ENCODE data around the gene CACNA1G. TPM values are rescaled to one million over a fixed set of nuclear protein-coding genes. Genes with fewer than 3 reads are reported as not detected.

CACNA1G gene
- total and polyA plus RNA-seq, 9 donors = 4.6 to 16.3 (median 8.3) TPM

GRCh38 chr17:50598487-50598886 lies 38.0 kb downstream of the CACNA1G start:
- 88% methylated on average over 1 of the region's 5 CpGs for WGBS (ENCODE audit: insufficient coverage)
- H3K36me3 ChIP-seq (ENCODE audit: control insufficient read depth, insufficient read depth, low read length) = peaks cover 4% of the 10 kb centered on the region
- no peak for DNase-seq

DNA sequence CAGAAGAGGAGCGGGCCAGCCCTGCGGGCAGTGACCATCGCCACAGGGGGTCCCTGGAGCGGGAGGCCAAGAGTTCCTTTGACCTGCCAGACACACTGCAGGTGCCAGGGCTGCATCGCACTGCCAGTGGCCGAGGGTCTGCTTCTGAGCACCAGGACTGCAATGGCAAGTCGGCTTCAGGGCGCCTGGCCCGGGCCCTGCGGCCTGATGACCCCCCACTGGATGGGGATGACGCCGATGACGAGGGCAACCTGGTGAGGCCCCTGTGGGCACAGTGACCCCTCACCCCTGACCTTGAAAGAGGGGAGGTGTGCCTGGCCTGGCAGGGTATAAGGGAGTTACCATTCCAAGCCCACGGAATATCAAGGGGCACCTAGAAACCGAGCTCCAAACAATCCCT lies 39.1 kb downstream of the CACNA1G start:
- 92% methylated on average over 12 of the region's 15 CpGs for WGBS (ENCODE audit: insufficient coverage)

More at GRCh38 chr17:50598487-50598886, 38.0 kb downstream of the CACNA1G start:
- H3K27me3 ChIP-seq (ENCODE audit: control insufficient read depth, insufficient read depth, low read length) = peaks cover 9% of the 10 kb centered on the region
- no peaks in the 10 kb centered on the region for H3K9me3 ChIP-seq (replicated peaks; ENCODE audit: control insufficient read depth, low read depth, low read length)
- H3K4me3 ChIP-seq (ENCODE audit: low read length) = no peak overlapping the region
- H3K4me1 ChIP-seq (ENCODE audit: control insufficient read depth, insufficient read depth, low read length) = peaks cover 32% of the 10 kb centered on the region
- no peak overlapping the region for H3K27ac ChIP-seq (ENCODE audit: low read length)

DNA sequence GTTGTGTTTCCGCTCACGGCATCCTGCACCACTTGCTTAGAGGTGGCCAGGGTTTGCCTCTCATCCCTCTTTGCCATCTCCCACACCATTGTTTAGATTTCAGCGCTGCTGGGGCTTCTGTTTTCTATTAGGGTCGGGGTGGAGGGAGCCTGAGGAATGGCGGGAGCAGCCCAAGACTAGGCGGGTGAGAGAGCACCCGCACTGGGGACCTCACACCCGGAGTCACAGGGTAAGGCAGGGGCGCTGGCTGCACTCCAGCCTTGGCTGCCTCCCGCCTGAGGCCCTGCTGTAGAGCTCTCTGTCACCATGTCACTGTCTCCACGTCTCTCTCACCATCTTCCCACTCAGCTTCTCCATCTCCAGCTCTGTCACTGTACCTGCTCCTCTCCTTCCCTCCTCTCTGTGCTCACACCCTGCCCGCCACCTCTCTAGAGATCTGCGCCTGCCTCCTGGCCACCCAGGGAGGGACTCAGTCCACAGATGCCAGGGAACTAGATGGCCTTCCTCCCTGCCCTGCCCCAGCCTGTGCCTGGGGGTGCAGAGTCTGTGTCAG lies 41.4 kb downstream of the CACNA1G start:
- no peak overlapping the region for H3K27ac ChIP-seq (ENCODE audit: low read length)
- peaks cover 4% of the 10 kb centered on the region for H3K27me3 ChIP-seq (ENCODE audit: control insufficient read depth, insufficient read depth, low read length)
- H3K4me3 ChIP-seq (ENCODE audit: low read length) = no peak overlapping the region
- H3K4me1 ChIP-seq (ENCODE audit: control insufficient read depth, insufficient read depth, low read length) = peaks cover 48% of the 10 kb centered on the region
- WGBS (ENCODE audit: insufficient coverage) = 54% methylated on average over 9 of the region's 13 CpGs
- peaks cover 4% of the 10 kb centered on the region for H3K36me3 ChIP-seq (ENCODE audit: control insufficient read depth, insufficient read depth, low read length)
- no peak for DNase-seq
- no peaks in the 10 kb centered on the region for H3K9me3 ChIP-seq (replicated peaks; ENCODE audit: control insufficient read depth, low read depth, low read length)

More for the DNA sequence above, 39.1 kb downstream of the CACNA1G start:
- no peak for DNase-seq
- H3K9me3 ChIP-seq (replicated peaks; ENCODE audit: control insufficient read depth, low read depth, low read length) = no peaks in the 10 kb centered on the region
- H3K36me3 ChIP-seq (ENCODE audit: control insufficient read depth, insufficient read depth, low read length) = peaks cover 4% of the 10 kb centered on the region
- H3K4me1 ChIP-seq (ENCODE audit: control insufficient read depth, insufficient read depth, low read length) = peaks cover 32% of the 10 kb centered on the region
- no peak overlapping the region for H3K27ac ChIP-seq (ENCODE audit: low read length)
- H3K27me3 ChIP-seq (ENCODE audit: control insufficient read depth, insufficient read depth, low read length) = peaks cover 6% of the 10 kb centered on the region
- no peak overlapping the region for H3K4me3 ChIP-seq (ENCODE audit: low read length)

GRCh38 chr17:50602836-50603235 lies 42.3 kb downstream of the CACNA1G start:
- H3K9me3 ChIP-seq (replicated peaks; ENCODE audit: control insufficient read depth, low read depth, low read length) = no peaks in the 10 kb centered on the region
- no peak overlapping the region for H3K27ac ChIP-seq (ENCODE audit: low read length)
- no peak overlapping the region for H3K4me3 ChIP-seq (ENCODE audit: low read length)
- WGBS (ENCODE audit: insufficient coverage) = 88% methylated on average over 17 of the region's 18 CpGs
- peaks cover 4% of the 10 kb centered on the region for H3K36me3 ChIP-seq (ENCODE audit: control insufficient read depth, insufficient read depth, low read length)
- peaks cover 52% of the 10 kb centered on the region for H3K4me1 ChIP-seq (ENCODE audit: control insufficient read depth, insufficient read depth, low read length)
- DNase-seq = no peak
- H3K27me3 ChIP-seq (ENCODE audit: control insufficient read depth, insufficient read depth, low read length) = peaks cover 8% of the 10 kb centered on the region

GRCh38 chr17:50603340-50603739 lies 42.8 kb downstream of the CACNA1G start:
- 58% methylated on average over 7 of the region's 9 CpGs for WGBS (ENCODE audit: insufficient coverage)
- H3K27ac ChIP-seq (ENCODE audit: low read length) = no peak overlapping the region
- peaks cover 52% of the 10 kb centered on the region for H3K4me1 ChIP-seq (ENCODE audit: control insufficient read depth, insufficient read depth, low read length)
- H3K36me3 ChIP-seq (ENCODE audit: control insufficient read depth, insufficient read depth, low read length) = peaks cover 4% of the 10 kb centered on the region
- no peak overlapping the region for H3K4me3 ChIP-seq (ENCODE audit: low read length)
- peaks cover 8% of the 10 kb centered on the region for H3K27me3 ChIP-seq (ENCODE audit: control insufficient read depth, insufficient read depth, low read length)
- no peak for DNase-seq
- H3K9me3 ChIP-seq (replicated peaks; ENCODE audit: control insufficient read depth, low read depth, low read length) = no peaks in the 10 kb centered on the region

DNA sequence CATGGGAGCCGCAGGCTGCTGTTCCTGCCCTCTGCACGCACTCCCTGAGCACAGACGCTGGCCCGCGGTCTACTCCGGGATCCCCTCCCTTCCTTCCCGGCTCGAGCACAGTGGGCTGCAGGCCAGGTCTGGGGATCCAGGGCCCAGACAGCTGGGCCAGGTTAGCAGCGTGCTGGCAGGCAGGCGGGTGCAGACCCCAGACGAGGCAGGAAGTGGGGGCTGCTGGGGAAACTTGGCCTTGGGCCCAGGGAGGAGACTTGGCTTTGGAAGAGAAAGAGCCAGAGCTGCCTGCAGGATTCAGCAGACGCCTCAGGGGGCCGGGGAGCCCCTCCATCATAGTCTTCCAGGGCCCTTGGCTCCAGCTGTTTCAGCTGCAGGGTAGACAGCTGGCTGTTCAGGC lies 44.0 kb downstream of the CACNA1G start:
- peaks cover 61% of the 10 kb centered on the region for H3K4me1 ChIP-seq (ENCODE audit: control insufficient read depth, insufficient read depth, low read length)
- peaks cover 4% of the 10 kb centered on the region for H3K36me3 ChIP-seq (ENCODE audit: control insufficient read depth, insufficient read depth, low read length)
- peak overlapping the region; percentile 40 for H3K27ac ChIP-seq (ENCODE audit: low read length)
- WGBS (ENCODE audit: insufficient coverage) = 0% methylated on average over 8 of the region's 13 CpGs
- peak; percentile 98 for DNase-seq
- peaks cover 10% of the 10 kb centered on the region for H3K27me3 ChIP-seq (ENCODE audit: control insufficient read depth, insufficient read depth, low read length)
- no peaks in the 10 kb centered on the region for H3K9me3 ChIP-seq (replicated peaks; ENCODE audit: control insufficient read depth, low read depth, low read length)
- no peak overlapping the region for H3K4me3 ChIP-seq (ENCODE audit: low read length)

DNA sequence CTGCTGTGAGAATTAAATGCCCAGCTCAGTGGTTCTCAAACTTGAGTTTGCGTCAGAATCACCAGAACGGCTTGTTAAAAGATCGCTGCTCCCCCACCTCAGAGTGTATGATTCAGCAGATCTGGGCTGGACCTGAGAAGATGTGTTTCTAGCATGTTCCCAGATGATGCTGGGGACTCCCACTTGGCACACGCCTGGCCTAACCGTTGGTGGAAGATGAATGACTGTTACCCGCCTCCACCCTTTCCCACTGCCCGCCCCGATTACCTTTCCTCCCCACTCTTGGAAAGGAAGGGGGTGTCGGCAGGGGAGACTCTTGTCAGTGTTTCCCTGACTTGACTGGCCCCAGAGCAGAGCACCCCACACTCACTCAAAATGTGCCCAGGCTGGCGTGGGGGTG lies 44.9 kb downstream of the CACNA1G start:
- Histone ChIP-seq H3K4me3 (ENCODE audit: low read length) (no peak overlapping the region), H3K9me3 (replicated peaks; ENCODE audit: control insufficient read depth, low read depth, low read length) (no peaks in the 10 kb centered on the region), H3K27me3 (ENCODE audit: control insufficient read depth, insufficient read depth, low read length) (peaks cover 10% of the 10 kb centered on the region), H3K27ac (ENCODE audit: low read length) (no peak overlapping the region), H3K4me1 (ENCODE audit: control insufficient read depth, insufficient read depth, low read length) (peaks cover 63% of the 10 kb centered on the region), H3K36me3 (ENCODE audit: control insufficient read depth, insufficient read depth, low read length) (peaks cover 4% of the 10 kb centered on the region)
- peak; percentile 45 for DNase-seq
- 75% methylated on average over 4 of the region's 10 CpGs for WGBS (ENCODE audit: insufficient coverage)

- Histone ChIP-seq H3K27me3 (ENCODE audit: control insufficient read depth, insufficient read depth, low read length) (peaks cover 6% of the 10 kb centered on the region), H3K4me1 (ENCODE audit: control insufficient read depth, insufficient read depth, low read length) (peaks cover 50% of the 10 kb centered on the region), H3K27ac (ENCODE audit: low read length) (no peak overlapping the region), H3K9me3 (replicated peaks; ENCODE audit: control insufficient read depth, low read depth, low read length) (no peaks in the 10 kb centered on the region), H3K4me3 (ENCODE audit: low read length) (no peak overlapping the region), H3K36me3 (ENCODE audit: control insufficient read depth, insufficient read depth, low read length) (no peaks in the 10 kb centered on the region)
- 90% methylated on average over 7 of the region's 19 CpGs for WGBS (ENCODE audit: insufficient coverage)
- DNase-seq = no peak
Observed at GRCh38 chr17:50607522-50608175, 47.1 kb downstream of the CACNA1G start.

GRCh38 chr17:50608700-50609379 lies 48.3 kb downstream of the CACNA1G start:
- H3K9me3 ChIP-seq (replicated peaks; ENCODE audit: control insufficient read depth, low read depth, low read length) = no peaks in the 10 kb centered on the region
- peaks cover 45% of the 10 kb centered on the region for H3K4me1 ChIP-seq (ENCODE audit: control insufficient read depth, insufficient read depth, low read length)
- 80% methylated on average over 7 of the region's 22 CpGs for WGBS (ENCODE audit: insufficient coverage)
- no peaks in the 10 kb centered on the region for H3K36me3 ChIP-seq (ENCODE audit: control insufficient read depth, insufficient read depth, low read length)
- no peak for DNase-seq
- H3K4me3 ChIP-seq (ENCODE audit: low read length) = no peak overlapping the region
- H3K27ac ChIP-seq (ENCODE audit: low read length) = no peak overlapping the region
- H3K27me3 ChIP-seq (ENCODE audit: control insufficient read depth, insufficient read depth, low read length) = peaks cover 6% of the 10 kb centered on the region

- Histone ChIP-seq H3K4me3 (ENCODE audit: low read length) (no peak overlapping the region), H3K36me3 (ENCODE audit: control insufficient read depth, insufficient read depth, low read length) (no peaks in the 10 kb centered on the region), H3K9me3 (replicated peaks; ENCODE audit: control insufficient read depth, low read depth, low read length) (no peaks in the 10 kb centered on the region), H3K27me3 (ENCODE audit: control insufficient read depth, insufficient read depth, low read length) (peaks cover 6% of the 10 kb centered on the region), H3K27ac (ENCODE audit: low read length) (no peak overlapping the region), H3K4me1 (ENCODE audit: control insufficient read depth, insufficient read depth, low read length) (peaks cover 42% of the 10 kb centered on the region)
- no peak for DNase-seq
- WGBS (ENCODE audit: insufficient coverage) = 82% methylated on average over 20 of the region's 24 CpGs
Observed at GRCh38 chr17:50609380-50610074, 49.0 kb downstream of the CACNA1G start.

Measured in muscle of leg (tissue), 11 donors.